Psoas muscle (tissue), 8 donors: ENCODE data around the gene TNFRSF17. TPM values are rescaled to one million over a fixed set of nuclear protein-coding genes. Genes with fewer than 3 reads are reported as not detected.
"Not testable (repeated sequence)": the region's sequence is repeated elsewhere in the genome, so short reads cannot be mapped to it uniquely, and the experiment has no call there.

Experiments used
- ATAC-seq, 4 donors: fragments of 200-7000 bp; cut with Tn5 transposase; one replicate each; pipeline ENCODE4 v1.9.1; 2020; ENCODE audit warnings: moderate library complexity in 3 of 4, mild to moderate bottlenecking in 2 of 4
- DNase-seq, 2 donors: peaks; one replicate each; pipeline ENCODE4 v3.0.0-alpha.2; 2020
- H3K27ac ChIP-seq: fragments of 200-600 bp; one replicate; pipeline ENCODE4 v1.8.0; 2022
- H3K27me3 ChIP-seq, 3 donors: fragments of 200-600 bp in 1 of 3; one replicate each; pipeline versions ENCODE4 v1.6.1 to v1.8.0; 2013 to 2022; ENCODE audit warnings: low read length in 2 of 3, mild to moderate bottlenecking in 2 of 3, moderate library complexity in 1 of 3; ENCODE audit not compliant: insufficient read depth in 3 of 3
- H3K36me3 ChIP-seq, 2 donors: fragments of 200-600 bp in 1 of 2; one replicate each; pipeline versions ENCODE4 v1.6.1 to v1.8.0; 2013 to 2022; ENCODE audit warnings: low read depth in 1 of 2, mild to moderate bottlenecking in 1 of 2, moderate library complexity in 1 of 2; ENCODE audit not compliant: insufficient read depth in 1 of 2
- H3K4me1 ChIP-seq: fragments of 200-600 bp; one replicate; pipeline ENCODE4 v1.8.0; 2022
- H3K4me3 ChIP-seq: fragments of 200-600 bp; one replicate; pipeline ENCODE4 v1.8.0; 2022; ENCODE audit warnings: mild to moderate bottlenecking
- H3K9me3 ChIP-seq: fragments of 200-600 bp; one replicate; pipeline ENCODE4 v1.8.0; 2022
- WGBS, 3 donors: extraction: QIAGEN DNeasy Blood & Tissue Kit; methylation state at CpG; one replicate each; pipeline versions ENCODE4 v1.1.6 to v1.1.7; 2013; 5-methylcytosine and 5-hydroxymethylcytosine counted together
- intact Hi-C, 2 donors: fragments of 100-400 bp; cut with DNase I; formaldehyde crosslinking; loops; one replicate each; pipeline versions ENCODE4 v1.11.0 to v1.14.2; 2022
- polyA plus RNA-seq, 3 donors: library from polyadenylated mRNA; stranded (reverse); fragments of 200-250 nt; gene quantifications; one replicate each; pipeline ENCODE4 v1.2.3, GENCODE V29; 2013
- total RNA-seq, 4 donors: library from RNA; stranded (reverse); fragmentation: NEBNext Ultra II Directional in 2 of 4; extraction: Animal tissue kit (Norgen Biotek cat#: 25700) in 2 of 4; gene quantifications; one replicate each; pipeline versions ENCODE4 v1.2.1 to v1.2.4, GENCODE V29; 2021 to 2023
- TF ChIP-seq, protein P1 (sequence below): fragments of 200-600 bp; IDR thresholded peaks from one replicate; pipeline ENCODE4 v1.8.0; 2022; ENCODE audit warnings: antibody characterized with exemption
- donor health status: healthy with polysubstance abuse.
- donor health status: DM: no; HTN: no; CAD: no; lungs with moderate emphysema.
- donor health status: Bipolar disorder and iron deficiency.
- donor health status: healthy.
- donor health status: DM: yes; HTN: yes; CAD: no.
- donor health status: DM: no; HTN: no; CAD: no.
- donor health status: DM: no; HTN: no; CAD: no.
- donor health status: DM: yes; HTN: yes; CAD: no.

TNFRSF17 gene
- total and polyA plus RNA-seq, 7 donors, result 0.08 to 0.13 TPM; not detected in 5

DNA sequence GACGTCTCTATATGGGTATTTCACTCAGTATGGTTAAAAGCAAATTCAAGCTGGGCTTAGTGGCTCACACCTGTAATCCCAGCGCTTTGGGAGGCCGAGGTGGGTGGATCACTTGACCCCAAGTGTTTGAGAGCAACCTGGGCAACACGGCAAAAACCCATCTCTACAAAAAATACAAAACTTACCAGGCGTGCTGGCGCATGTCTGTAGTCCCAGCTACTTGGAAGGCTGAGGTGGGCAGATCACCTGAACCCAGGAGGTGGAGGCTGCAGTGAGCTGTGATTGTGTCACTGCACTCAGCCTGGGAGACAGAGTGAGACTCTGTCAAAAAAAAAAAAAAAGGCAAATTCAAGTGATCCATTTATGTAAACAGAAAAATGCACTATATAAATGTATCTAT is 1.3 kb upstream of the TNFRSF17 start:
- 88 to 91% (median 88%) methylated on average over 6 of the region's 6 CpGs for WGBS, 3 donors
- TF ChIP-seq, protein P1, sequence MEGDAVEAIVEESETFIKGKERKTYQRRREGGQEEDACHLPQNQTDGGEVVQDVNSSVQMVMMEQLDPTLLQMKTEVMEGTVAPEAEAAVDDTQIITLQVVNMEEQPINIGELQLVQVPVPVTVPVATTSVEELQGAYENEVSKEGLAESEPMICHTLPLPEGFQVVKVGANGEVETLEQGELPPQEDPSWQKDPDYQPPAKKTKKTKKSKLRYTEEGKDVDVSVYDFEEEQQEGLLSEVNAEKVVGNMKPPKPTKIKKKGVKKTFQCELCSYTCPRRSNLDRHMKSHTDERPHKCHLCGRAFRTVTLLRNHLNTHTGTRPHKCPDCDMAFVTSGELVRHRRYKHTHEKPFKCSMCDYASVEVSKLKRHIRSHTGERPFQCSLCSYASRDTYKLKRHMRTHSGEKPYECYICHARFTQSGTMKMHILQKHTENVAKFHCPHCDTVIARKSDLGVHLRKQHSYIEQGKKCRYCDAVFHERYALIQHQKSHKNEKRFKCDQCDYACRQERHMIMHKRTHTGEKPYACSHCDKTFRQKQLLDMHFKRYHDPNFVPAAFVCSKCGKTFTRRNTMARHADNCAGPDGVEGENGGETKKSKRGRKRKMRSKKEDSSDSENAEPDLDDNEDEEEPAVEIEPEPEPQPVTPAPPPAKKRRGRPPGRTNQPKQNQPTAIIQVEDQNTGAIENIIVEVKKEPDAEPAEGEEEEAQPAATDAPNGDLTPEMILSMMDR, result no peak
- Histone ChIP-seq H3K27me3 (no peaks in the 10 kb centered on the region), H3K36me3 (no peaks in the 10 kb centered on the region), H3K4me1 (peaks cover 7% of the 10 kb centered on the region), H3K4me3 (no peak overlapping the region), H3K9me3 (no peaks in the 10 kb centered on the region), H3K27ac (no peak overlapping the region)
- intact Hi-C loops, result no loop called here
- no peak for DNase-seq
- ATAC-seq, result no peak

DNA sequence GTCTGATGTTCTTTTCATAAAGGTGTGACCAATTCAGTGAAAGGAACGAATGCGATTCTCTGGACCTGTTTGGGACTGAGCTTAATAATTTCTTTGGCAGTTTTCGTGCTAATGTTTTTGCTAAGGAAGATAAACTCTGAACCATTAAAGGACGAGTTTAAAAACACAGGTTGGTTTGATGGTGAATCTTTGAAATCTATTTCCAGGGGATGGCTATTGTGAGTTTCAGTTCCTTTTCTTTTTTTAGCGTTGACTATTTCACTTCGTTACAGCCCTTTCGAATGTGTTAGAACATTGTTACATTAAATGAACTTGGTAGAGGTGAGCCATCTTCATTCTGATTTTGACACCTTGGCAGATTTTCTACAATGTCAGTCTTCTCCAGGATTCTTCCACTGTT is 1.2 kb downstream of the TNFRSF17 start:
- Histone ChIP-seq H3K27me3 (no peaks in the 10 kb centered on the region), H3K36me3 (no peaks in the 10 kb centered on the region), H3K4me1 (peaks cover 7% of the 10 kb centered on the region), H3K27ac (no peak overlapping the region), H3K4me3 (no peak overlapping the region), H3K9me3 (no peaks in the 10 kb centered on the region)
- no peak for ATAC-seq
- DNase-seq, result no peak
- intact Hi-C loops, result no loop called here
- TF ChIP-seq, protein P1, result no peak
- 86 to 88% (median 88%) methylated on average over 7 of the region's 7 CpGs for WGBS, 3 donors

DNA sequence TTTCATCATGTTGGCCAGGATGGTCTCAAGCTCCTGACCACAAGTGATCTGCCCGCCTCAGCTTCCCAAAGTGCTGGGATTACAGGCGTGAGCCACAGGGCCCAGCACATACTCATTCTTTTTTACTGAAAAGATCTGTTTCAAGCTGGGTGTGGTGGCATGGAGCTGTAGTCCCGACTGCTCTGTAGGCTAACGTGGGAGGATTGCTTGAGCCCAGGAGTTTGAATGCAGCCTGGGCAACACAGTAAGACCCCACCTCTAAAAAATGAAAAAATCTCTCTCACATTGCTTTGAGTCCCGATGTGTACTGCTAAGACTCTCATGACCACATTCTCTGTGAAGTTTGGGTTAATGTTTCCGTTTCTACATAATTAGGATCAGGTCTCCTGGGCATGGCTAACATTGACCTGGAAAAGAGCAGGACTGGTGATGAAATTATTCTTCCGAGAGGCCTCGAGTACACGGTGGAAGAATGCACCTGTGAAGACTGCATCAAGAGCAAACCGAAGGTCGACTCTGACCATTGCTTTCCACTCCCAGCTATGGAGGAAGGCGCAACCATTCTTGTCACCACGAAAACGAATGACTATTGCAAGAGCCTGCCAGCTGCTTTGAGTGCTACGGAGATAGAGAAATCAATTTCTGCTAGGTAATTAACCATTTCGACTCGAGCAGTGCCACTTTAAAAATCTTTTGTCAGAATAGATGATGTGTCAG is 2.3 kb downstream of the TNFRSF17 start:
- Histone ChIP-seq H3K4me1 (peaks cover 7% of the 10 kb centered on the region), H3K36me3 (no peaks in the 10 kb centered on the region), H3K27ac (no peak overlapping the region), H3K9me3 (no peaks in the 10 kb centered on the region), H3K27me3 (no peaks in the 10 kb centered on the region), H3K4me3 (no peak overlapping the region)
- intact Hi-C loops, result no loop called here
- no peak for DNase-seq
- TF ChIP-seq, protein P1, result no peak
- 64 to 77% (median 67%) methylated on average over 17 of the region's 17 CpGs for WGBS, 3 donors
- no peak for ATAC-seq

DNA sequence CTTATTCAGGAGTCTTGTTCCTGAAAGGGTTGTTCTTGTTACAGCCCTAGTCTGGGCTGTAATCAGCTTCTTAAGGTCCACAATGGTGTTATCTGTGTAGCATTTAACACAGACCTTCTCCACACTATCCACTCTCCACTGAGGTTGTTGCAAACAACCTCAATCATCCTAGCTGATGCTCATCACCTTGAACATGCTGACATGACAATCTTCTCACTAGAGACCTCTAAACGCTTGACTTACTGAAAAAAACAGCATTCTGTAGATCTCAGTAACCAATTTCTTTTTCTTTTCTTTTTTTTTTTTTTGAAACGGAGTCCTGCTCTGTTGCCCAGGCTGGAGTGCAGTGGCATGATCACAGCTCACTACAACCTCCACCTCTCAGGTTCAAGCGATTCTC is 3.6 kb downstream of the TNFRSF17 start:
- Histone ChIP-seq H3K9me3 (no peaks in the 10 kb centered on the region), H3K27me3 (no peaks in the 10 kb centered on the region), H3K27ac (no peak overlapping the region), H3K4me1 (peaks cover 7% of the 10 kb centered on the region), H3K4me3 (no peak overlapping the region), H3K36me3 (peaks cover 0 to under 1% of the 10 kb centered on the region in 2 donors)
- ATAC-seq (no peak), DNase-seq (no peak)
- TF ChIP-seq, protein P1, result no peak
- WGBS, 3 donors, result 83 to 92% (median 89%) methylated on average over 3 of the region's 3 CpGs
- intact Hi-C loops, result no loop called here

DNA sequence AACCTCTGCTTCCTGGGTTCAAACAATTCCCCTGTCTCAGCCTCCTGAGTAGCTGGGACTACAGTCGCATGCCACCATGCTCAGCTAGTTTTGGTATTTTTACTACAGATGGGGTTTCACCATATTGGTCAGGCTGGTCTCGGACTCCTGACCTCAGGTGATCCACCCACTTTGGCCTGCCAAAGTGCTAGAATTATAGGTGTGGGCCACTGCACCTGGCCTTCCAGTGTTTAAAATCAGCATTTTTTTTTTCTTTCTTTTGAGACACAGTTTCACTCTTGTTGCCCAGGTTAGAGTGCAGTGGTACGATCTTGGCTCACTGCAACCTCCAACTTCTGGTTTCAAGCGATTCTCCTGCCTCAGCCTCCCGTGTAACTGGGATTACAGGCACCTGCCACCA is 5.3 kb downstream of the TNFRSF17 start:
- H3K4me1 ChIP-seq, ATAC-seq, H3K27me3 ChIP-seq, H3K4me3 ChIP-seq, H3K27ac ChIP-seq, H3K9me3 ChIP-seq, DNase-seq, H3K36me3 ChIP-seq, intact Hi-C loops: not testable (repeated sequence)
- 93 to 95% (median 94%) methylated on average over 5 of the region's 5 CpGs for WGBS, 3 donors
